ENCODE results near the gene KREMEN2.

KREMEN2 gene

GRCh38 chr16:2962334-2963073 lies 1.6 kb upstream of the KREMEN2 start:
- Histone ChIP-seq H3K27me3 (ENCODE audit: insufficient read depth, low read length, poor library complexity, severe bottlenecking) (no peaks in the 10 kb centered on the region), H3K9me3 (ENCODE audit: insufficient read depth, low read depth, low read length) (no peaks in the 10 kb centered on the region), H4K20me1 (ENCODE audit: insufficient read depth, low read length, poor library complexity, severe bottlenecking) (no peaks in the 10 kb centered on the region), H2AFZ (ENCODE audit: low read length) (no peak overlapping the region), H3K9me2 (replicated peaks; ENCODE audit: low read depth, low read length) (no peaks in the 10 kb centered on the region), H3K79me2 (ENCODE audit: insufficient read depth, low read length) (no peaks in the 10 kb centered on the region), H3K36me3 (ENCODE audit: insufficient read depth, low read length) (no peaks in the 10 kb centered on the region), H3K4me2 (ENCODE audit: low read depth, low read length, poor library complexity, severe bottlenecking) (no peak overlapping the region), H3K9ac (ENCODE audit: low read depth, low read length, poor library complexity, severe bottlenecking) (no peak overlapping the region), H3F3A (ENCODE audit: low read depth) (no peaks in the 10 kb centered on the region), H3K4me3 (ENCODE audit: low read length, poor library complexity, severe bottlenecking) (no peak overlapping the region), H3K4me1 (ENCODE audit: insufficient read depth, low read length, poor library complexity, severe bottlenecking) (no peaks in the 10 kb centered on the region)
- no peak for TF ChIP-seq CTCF (conservative IDR thresholded peaks at IDR 0.05; ENCODE audit: low read length)

- no peak overlapping the region for H3K4me2 ChIP-seq (ENCODE audit: low read depth, low read length, poor library complexity, severe bottlenecking)
- H3K4me3 ChIP-seq (ENCODE audit: low read length, poor library complexity, severe bottlenecking): no peak overlapping the region
- TF ChIP-seq EZH2phosphoT487 (IDR thresholded peaks at IDR 0.05; ENCODE audit: borderline replicate concordance) (no peak), CTCF (conservative IDR thresholded peaks at IDR 0.05; ENCODE audit: low read length) (no peak)
- H3F3A ChIP-seq (ENCODE audit: low read depth): no peaks in the 10 kb centered on the region
- H3K9me2 ChIP-seq (replicated peaks; ENCODE audit: low read depth, low read length): no peaks in the 10 kb centered on the region
- no peak overlapping the region for H3K9ac ChIP-seq (ENCODE audit: low read depth, low read length, poor library complexity, severe bottlenecking)
- H3K9me3 ChIP-seq (ENCODE audit: insufficient read depth, low read depth, low read length): no peaks in the 10 kb centered on the region
- no peaks in the 10 kb centered on the region for H3K36me3 ChIP-seq (ENCODE audit: insufficient read depth, low read length)
- H3K4me1 ChIP-seq (ENCODE audit: insufficient read depth, low read length, poor library complexity, severe bottlenecking): no peaks in the 10 kb centered on the region
- no peaks in the 10 kb centered on the region for H4K20me1 ChIP-seq (ENCODE audit: insufficient read depth, low read length, poor library complexity, severe bottlenecking)
- no peak overlapping the region for H2AFZ ChIP-seq (ENCODE audit: low read length)
- no peaks in the 10 kb centered on the region for H3K79me2 ChIP-seq (ENCODE audit: insufficient read depth, low read length)
- no peaks in the 10 kb centered on the region for H3K27me3 ChIP-seq (ENCODE audit: insufficient read depth, low read length, poor library complexity, severe bottlenecking)
Observed at GRCh38 chr16:2963074-2963722, 877 bp upstream of the KREMEN2 start.

GRCh38 chr16:2964475-2965336 lies 631 bp downstream of the KREMEN2 start:
- Histone ChIP-seq H3K9me3 (ENCODE audit: insufficient read depth, low read depth, low read length) (no peaks in the 10 kb centered on the region), H4K20me1 (ENCODE audit: insufficient read depth, low read length, poor library complexity, severe bottlenecking) (no peaks in the 10 kb centered on the region), H3K9me2 (replicated peaks; ENCODE audit: low read depth, low read length) (no peaks in the 10 kb centered on the region), H3K4me3 (ENCODE audit: low read length, poor library complexity, severe bottlenecking) (peak overlapping the region; percentile 66), H3F3A (ENCODE audit: low read depth) (no peaks in the 10 kb centered on the region), H3K36me3 (ENCODE audit: insufficient read depth, low read length) (no peaks in the 10 kb centered on the region), H3K27me3 (ENCODE audit: insufficient read depth, low read length, poor library complexity, severe bottlenecking) (no peaks in the 10 kb centered on the region), H3K9ac (ENCODE audit: low read depth, low read length, poor library complexity, severe bottlenecking) (no peak overlapping the region), H3K79me2 (ENCODE audit: insufficient read depth, low read length) (no peaks in the 10 kb centered on the region), H2AFZ (ENCODE audit: low read length) (peak overlapping the region; percentile 64; the same call in 1 of the 2 replicates), H3K4me2 (ENCODE audit: low read depth, low read length, poor library complexity, severe bottlenecking) (peak overlapping the region; percentile 74), H3K4me1 (ENCODE audit: insufficient read depth, low read length, poor library complexity, severe bottlenecking) (no peaks in the 10 kb centered on the region)
- TF ChIP-seq CTCF (conservative IDR thresholded peaks at IDR 0.05; ENCODE audit: low read length): no peak
- no peak for TF ChIP-seq EZH2phosphoT487 (IDR thresholded peaks at IDR 0.05; ENCODE audit: borderline replicate concordance)
